ENCODE results near the gene IGLON5.

IGLON5 gene

DNA sequence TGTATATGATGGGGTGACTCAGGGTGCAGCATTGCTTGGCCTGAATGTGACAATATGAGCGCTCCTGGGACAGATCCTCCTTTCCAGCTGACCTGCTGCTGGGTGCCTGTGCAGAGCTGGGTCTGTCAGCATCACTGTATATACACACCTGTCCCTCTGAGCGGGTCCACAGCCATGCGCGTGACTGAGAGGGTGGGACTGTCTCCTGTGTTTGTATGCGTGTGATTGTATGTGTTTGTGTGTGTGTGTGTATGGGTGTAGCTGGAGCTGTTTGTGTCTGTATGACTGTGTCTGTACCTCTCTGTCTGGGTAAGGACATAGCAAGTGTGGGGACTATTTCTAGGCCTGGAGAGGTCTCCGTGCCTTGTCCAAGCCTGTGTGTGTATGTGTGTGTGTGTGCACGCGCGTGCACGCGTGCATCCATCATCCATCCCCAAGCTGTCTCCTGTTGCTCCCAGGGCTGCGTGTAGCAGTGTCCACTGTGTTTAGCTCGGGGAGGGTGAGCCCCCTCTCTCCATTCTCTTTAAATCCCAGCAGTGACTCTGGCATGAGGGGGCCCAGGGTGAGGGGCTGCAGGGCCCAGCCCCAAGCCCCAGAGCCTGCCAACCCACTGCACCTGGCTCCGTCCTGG, 8.3 kb downstream of the IGLON5 start:
- no peak for ATAC-seq
- TF ChIP-seq CSDC2 (CRISPR knock-in tag; IDR thresholded peaks at IDR 0.05) (no peak), ZC3H10 (CRISPR knock-in tag; IDR thresholded peaks at IDR 0.05) (no peak), ZNF8 (CRISPR knock-in tag; IDR thresholded peaks at IDR 0.05) (no peak), TOX (CRISPR knock-in tag; IDR thresholded peaks at IDR 0.05; ENCODE audit: borderline replicate concordance) (no peak), ZFP30 (CRISPR knock-in tag; IDR thresholded peaks at IDR 0.05) (no peak), GLIS3 (CRISPR knock-in tag; IDR thresholded peaks at IDR 0.05) (no peak), ARNTL (CRISPR knock-in tag; IDR thresholded peaks at IDR 0.05; ENCODE audit: borderline replicate concordance, low read depth) (no peak), ISL1 (CRISPR knock-in tag; IDR thresholded peaks at IDR 0.05) (no peak), BACH2 (CRISPR knock-in tag; IDR thresholded peaks at IDR 0.05; ENCODE audit: borderline replicate concordance) (no peak), ZNF70 (CRISPR knock-in tag; IDR thresholded peaks at IDR 0.05) (no peak), PPARA (CRISPR knock-in tag; IDR thresholded peaks at IDR 0.05; ENCODE audit: borderline replicate concordance) (no peak), ESRRG (CRISPR knock-in tag; IDR thresholded peaks at IDR 0.05) (no peak), ZNF565 (CRISPR knock-in tag; conservative IDR thresholded peaks at IDR 0.05; ENCODE audit: low read depth) (no peak), SNAI2 (CRISPR knock-in tag; IDR thresholded peaks at IDR 0.05) (no peak), RARB (CRISPR knock-in tag; IDR thresholded peaks at IDR 0.05) (no peak), OSR1 (CRISPR knock-in tag; IDR thresholded peaks at IDR 0.05) (no peak)
- TF ChIP-seq, protein P1, sequence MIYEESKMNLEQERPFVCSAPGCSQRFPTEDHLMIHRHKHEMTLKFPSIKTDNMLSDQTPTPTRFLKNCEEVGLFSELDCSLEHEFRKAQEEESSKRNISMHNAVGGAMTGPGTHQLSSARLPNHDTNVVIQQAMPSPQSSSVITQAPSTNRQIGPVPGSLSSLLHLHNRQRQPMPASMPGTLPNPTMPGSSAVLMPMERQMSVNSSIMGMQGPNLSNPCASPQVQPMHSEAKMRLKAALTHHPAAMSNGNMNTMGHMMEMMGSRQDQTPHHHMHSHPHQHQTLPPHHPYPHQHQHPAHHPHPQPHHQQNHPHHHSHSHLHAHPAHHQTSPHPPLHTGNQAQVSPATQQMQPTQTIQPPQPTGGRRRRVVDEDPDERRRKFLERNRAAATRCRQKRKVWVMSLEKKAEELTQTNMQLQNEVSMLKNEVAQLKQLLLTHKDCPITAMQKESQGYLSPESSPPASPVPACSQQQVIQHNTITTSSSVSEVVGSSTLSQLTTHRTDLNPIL (CRISPR knock-in tag; IDR thresholded peaks at IDR 0.05; ENCODE audit: low read depth), result no peak
- TF ChIP-seq, protein P2, sequence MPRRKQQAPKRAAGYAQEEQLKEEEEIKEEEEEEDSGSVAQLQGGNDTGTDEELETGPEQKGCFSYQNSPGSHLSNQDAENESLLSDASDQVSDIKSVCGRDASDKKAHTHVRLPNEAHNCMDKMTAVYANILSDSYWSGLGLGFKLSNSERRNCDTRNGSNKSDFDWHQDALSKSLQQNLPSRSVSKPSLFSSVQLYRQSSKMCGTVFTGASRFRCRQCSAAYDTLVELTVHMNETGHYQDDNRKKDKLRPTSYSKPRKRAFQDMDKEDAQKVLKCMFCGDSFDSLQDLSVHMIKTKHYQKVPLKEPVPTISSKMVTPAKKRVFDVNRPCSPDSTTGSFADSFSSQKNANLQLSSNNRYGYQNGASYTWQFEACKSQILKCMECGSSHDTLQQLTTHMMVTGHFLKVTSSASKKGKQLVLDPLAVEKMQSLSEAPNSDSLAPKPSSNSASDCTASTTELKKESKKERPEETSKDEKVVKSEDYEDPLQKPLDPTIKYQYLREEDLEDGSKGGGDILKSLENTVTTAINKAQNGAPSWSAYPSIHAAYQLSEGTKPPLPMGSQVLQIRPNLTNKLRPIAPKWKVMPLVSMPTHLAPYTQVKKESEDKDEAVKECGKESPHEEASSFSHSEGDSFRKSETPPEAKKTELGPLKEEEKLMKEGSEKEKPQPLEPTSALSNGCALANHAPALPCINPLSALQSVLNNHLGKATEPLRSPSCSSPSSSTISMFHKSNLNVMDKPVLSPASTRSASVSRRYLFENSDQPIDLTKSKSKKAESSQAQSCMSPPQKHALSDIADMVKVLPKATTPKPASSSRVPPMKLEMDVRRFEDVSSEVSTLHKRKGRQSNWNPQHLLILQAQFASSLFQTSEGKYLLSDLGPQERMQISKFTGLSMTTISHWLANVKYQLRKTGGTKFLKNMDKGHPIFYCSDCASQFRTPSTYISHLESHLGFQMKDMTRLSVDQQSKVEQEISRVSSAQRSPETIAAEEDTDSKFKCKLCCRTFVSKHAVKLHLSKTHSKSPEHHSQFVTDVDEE (CRISPR knock-in tag; IDR thresholded peaks at IDR 0.05), result no peak
- TF ChIP-seq, protein P3, sequence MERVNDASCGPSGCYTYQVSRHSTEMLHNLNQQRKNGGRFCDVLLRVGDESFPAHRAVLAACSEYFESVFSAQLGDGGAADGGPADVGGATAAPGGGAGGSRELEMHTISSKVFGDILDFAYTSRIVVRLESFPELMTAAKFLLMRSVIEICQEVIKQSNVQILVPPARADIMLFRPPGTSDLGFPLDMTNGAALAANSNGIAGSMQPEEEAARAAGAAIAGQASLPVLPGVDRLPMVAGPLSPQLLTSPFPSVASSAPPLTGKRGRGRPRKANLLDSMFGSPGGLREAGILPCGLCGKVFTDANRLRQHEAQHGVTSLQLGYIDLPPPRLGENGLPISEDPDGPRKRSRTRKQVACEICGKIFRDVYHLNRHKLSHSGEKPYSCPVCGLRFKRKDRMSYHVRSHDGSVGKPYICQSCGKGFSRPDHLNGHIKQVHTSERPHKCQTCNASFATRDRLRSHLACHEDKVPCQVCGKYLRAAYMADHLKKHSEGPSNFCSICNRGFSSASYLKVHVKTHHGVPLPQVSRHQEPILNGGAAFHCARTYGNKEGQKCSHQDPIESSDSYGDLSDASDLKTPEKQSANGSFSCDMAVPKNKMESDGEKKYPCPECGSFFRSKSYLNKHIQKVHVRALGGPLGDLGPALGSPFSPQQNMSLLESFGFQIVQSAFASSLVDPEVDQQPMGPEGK (CRISPR knock-in tag; IDR thresholded peaks at IDR 0.05; ENCODE audit: borderline replicate concordance), result no peak
- TF ChIP-seq, protein P4, sequence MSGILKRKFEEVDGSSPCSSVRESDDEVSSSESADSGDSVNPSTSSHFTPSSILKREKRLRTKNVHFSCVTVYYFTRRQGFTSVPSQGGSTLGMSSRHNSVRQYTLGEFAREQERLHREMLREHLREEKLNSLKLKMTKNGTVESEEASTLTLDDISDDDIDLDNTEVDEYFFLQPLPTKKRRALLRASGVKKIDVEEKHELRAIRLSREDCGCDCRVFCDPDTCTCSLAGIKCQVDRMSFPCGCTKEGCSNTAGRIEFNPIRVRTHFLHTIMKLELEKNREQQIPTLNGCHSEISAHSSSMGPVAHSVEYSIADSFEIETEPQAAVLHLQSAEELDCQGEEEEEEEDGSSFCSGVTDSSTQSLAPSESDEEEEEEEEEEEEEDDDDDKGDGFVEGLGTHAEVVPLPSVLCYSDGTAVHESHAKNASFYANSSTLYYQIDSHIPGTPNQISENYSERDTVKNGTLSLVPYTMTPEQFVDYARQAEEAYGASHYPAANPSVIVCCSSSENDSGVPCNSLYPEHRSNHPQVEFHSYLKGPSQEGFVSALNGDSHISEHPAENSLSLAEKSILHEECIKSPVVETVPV (CRISPR knock-in tag; IDR thresholded peaks at IDR 0.05), result no peak

DNA sequence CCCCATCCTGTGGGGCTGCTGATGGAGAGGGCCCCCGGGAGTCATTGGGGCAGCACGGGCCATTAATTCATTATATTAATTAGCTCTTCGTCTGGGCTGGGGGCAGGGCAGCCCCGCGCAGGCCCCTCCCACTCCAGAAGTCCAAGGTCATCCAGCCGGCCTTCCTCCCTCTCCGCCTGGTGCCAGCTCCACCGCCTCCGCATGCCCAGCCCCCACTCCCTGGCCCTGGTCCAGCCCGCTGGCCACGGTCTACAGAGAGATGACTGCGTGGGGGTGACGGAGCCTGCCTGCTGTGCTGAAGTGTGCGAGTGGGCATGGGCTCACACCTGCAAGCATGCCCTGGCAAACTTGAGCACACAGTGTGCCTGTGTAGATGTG, 8.8 kb downstream of the IGLON5 start:
- TF ChIP-seq, protein P2 (CRISPR knock-in tag; IDR thresholded peaks at IDR 0.05), result no peak
- TF ChIP-seq ZNF8 (CRISPR knock-in tag; IDR thresholded peaks at IDR 0.05), result no peak
- TF ChIP-seq, protein P1 (CRISPR knock-in tag; IDR thresholded peaks at IDR 0.05; ENCODE audit: low read depth), result no peak
- TF ChIP-seq ZFP30 (CRISPR knock-in tag; IDR thresholded peaks at IDR 0.05), result no peak
- TF ChIP-seq, protein P4 (CRISPR knock-in tag; IDR thresholded peaks at IDR 0.05), result no peak
- no peak for TF ChIP-seq GLIS3 (CRISPR knock-in tag; IDR thresholded peaks at IDR 0.05)
- TF ChIP-seq TOX (CRISPR knock-in tag; IDR thresholded peaks at IDR 0.05; ENCODE audit: borderline replicate concordance), result no peak
- no peak for ATAC-seq

All from SK-N-SH treated with all-trans-retinoic acid at 6 μM for 48 hours (cell line).